ENCODE results near the gene AMER3.
"Not testable (repeated sequence)": the region's sequence is repeated elsewhere in the genome, so short reads cannot be mapped to it uniquely, and the experiment has no call there.

The AMER3 gene, protein sequence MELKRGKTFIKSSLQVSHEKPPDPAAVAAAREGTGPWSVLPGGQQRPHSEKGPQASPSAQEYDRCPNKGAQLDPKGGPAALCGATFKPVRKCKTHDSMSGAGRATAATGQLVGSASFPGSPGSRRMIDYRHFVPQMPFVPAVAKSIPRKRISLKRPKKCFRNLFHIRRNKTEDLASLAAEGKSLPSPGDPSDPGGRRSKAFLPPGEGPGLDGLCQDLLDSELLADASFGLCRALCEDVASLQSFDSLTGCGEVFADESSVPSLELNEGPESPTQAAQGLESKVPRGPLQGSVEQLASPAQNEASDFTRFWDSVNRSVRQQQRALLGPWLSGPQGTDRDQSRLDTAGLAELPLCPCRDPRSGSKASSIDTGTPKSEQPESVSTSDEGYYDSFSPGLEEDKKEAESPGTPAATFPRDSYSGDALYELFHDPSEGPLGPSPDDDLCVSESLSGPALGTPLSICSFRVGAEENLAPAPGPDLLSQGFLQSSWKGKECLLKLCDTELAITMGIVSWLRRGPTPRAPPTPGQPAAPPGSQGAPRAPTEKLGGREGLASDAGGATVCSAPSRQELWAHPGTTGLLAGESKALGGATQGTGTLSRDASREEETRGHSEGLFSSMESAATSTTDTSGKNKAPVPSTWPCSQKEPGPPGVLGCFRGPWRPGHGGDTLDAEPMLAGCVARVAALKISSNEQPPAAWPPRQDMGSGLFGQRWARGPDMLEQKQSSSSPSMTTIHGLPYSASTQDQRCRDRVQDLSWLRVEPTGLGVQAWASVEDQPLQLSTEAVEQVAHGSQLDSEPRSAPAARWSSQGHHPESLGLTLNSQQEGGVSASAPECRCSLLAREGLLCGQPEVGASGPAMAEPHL

DNA sequence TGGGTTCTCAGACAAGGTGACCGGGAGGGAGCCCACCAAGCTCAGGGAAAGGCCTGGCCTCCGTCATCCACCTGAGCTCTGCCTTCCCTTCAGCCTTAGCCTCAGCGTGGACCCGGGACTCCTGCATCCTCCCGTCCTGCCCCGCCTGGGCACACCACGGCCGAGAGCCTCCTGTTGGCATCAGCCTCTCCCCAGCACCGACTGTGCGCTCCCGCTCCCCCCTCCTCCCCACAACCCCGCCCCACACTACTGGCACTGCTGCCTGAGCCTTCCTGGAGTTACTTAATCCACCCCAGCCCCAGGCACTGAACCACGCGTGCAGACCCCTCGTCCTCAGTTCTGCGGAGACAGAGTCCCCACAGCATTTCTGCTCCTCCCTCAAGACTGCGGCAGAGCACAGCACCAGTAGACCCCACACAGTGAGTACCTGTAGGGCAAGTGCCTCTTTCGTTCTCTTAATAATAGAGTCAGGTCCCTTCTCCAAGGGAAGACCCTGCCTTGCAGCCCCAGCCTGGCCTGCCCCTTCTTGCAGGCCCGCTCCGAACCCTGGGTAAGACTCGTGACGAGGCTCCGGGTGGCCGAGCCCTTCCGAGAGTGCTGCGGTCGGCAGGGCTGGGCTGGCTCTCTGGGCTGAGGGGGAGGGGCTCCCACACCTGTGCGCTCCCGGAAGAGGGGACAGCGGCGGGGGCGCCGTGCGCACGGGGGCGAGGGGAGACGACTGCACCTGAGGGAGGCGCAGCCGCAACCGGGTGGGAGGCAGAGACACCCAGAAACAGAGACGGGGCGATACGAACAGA lies at the start of gene AMER3:
TSS of gene AMER3 (plus strand) at position 285 of the 797 bp plus-strand sequence. CDS start 6,533 bp downstream, outside the sequence.
- no peak for DNase-seq

DNA sequence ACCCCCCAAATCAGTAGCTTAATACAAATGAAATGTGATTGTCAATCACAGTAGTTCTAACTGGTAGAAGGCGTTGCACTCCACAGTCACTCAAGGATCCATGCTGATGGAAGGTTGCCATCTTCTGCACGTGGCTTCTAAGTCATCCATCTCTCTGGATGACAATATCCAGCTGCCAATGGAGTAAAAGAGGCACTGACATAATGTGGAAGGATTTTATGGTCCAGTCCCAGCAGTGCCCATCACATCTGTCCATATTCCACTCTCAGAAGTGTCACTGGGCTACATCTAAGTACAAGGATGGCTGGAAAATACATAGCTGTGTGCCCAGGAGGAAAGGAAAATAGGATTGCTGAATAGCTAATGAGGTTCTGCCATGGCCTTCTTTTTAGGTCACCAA lies 40.5 kb upstream of the AMER3 start:
- not testable (repeated sequence) for DNase-seq

DNA sequence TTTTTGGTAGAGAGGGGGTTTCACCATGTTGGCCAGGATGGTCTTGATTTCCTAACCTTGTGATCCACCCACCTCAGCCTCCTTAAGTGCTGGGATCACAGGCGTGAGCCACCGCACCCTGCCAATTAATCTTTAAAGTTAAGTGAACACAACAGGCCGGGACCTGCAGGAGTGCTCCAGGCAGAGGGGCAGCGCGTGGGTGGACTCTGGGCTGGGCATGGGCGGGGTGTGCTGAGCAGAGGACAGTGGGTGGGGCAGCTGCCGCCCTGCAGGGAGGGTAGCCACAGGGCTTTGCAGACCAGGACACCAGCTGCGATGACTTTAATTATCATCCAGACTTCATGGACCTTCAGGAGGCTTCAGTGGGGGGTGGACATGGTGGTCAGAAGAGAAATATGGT lies 35.3 kb upstream of the AMER3 start:
- DNase-seq: no peak

DNA sequence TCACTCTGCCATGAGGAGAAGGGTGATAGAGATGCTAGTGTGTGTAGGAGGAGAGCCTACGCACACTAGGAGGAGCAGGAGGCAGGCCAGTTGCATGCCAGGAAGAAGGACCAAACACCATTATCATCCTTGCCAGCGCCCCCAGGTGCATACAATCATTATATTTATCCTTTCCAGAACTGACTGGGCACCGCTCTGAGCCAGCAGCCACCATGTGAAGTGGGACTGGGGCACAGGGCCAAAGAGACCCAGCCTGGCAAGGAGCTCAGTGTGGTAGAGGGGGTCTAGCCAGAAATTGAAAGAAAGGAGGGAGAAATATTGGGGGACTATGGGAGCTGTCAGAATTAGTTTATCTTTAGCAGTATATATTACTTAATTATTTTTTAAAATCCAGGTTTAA lies 34.8 kb upstream of the AMER3 start:
- DNase-seq: no peak

DNA sequence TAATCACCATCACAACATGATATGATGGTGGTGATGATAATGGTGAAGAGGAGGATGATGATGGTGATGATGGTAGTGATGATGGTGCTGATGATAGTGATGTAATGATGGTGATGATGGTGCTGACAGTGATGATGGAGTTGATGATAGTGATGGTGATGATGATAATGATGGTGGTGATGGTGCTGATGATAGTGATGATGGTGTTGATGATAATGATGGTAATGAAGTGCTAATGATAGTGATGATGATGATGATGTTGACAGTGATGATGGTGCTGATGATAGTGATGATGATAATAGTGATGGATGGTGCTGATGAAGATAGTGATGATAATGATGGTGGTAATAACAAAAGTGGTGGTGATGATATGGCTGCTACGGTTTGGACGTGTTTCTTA lies 30.9 kb upstream of the AMER3 start:
- no peak for DNase-seq

DNA sequence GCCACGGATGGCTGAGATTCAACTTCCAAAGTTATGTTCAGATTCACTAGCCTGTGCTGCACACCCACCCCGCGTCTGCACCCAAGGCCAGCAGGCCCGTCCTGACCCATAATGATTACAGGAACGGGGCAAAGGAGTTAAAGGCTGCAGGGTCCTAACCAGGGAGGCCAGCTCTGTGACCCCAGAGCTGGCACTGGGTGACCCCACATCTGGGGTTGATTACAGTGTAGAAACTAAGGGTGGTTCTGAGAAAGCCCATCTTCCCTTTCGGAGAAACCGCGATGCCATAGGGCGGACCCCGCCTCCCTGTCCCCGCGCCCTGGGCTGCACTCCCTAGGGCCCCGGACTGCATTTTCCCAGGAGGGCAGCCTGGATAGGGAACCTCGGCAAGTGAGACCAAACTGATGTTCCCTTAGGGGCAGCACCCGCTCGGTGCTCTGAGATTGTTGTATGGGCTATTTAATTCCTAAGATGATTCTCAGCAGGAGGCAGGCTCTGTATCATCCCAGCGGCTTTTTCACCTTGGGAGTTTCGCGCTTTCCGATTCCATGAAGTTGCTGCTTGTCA lies 28.6 kb upstream of the AMER3 start:
- no peak for DNase-seq

DNA sequence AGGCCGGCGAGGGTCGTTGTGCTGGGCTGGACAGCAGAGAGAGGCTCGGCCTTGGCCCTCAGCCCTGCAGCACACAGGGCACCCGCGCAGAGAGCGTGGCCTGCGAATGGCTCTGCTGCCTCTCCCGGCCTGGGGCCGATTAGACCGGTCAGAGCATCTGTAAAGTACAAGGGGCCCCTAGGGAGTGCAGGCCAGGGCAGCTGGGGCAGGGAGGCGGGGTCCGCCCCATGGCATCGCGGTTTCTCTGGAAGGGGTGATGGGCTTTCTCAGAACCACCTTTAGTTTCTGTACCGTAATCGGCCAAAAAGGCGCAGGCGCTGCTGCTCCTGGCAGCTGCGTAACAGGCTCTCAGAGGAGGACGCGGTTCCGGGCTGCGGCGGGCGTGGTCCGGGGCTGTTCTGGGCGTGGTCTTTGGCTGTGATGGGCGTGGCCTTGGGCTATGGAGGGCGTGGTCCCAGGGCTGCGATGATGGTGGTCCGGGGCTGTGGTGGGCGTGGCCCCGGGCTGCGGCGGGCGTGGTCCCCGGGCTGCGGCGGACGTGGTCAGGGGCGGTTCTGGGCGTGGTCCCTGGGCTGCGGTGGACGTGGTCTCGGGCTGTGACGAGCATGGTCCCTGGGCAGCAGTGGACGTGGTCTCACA lies 27.9 kb upstream of the AMER3 start:
- peak; percentile 81 for DNase-seq

DNA sequence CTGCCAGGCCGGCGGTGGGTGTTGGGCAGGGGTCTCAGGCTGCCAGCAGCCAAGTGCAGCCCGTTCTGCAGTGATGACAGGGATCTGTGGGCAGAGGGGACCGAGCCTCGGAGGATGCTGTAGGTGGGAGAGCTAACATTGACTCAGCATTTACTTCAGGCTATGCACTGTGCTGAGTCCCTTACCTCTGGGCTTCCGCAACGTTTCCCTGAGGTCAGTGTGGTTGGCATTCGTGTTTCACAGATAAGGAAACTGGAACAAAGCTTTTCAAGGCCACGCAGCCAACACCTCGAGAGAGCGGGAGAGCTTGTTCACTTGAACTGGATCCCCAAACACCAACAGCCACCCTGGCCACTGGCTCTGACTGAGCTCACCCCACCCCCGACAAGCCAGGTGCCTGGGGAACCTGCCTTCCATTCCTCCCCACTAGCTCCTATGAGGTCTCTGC lies 27.3 kb upstream of the AMER3 start:
- DNase-seq: peak; percentile 30

DNA sequence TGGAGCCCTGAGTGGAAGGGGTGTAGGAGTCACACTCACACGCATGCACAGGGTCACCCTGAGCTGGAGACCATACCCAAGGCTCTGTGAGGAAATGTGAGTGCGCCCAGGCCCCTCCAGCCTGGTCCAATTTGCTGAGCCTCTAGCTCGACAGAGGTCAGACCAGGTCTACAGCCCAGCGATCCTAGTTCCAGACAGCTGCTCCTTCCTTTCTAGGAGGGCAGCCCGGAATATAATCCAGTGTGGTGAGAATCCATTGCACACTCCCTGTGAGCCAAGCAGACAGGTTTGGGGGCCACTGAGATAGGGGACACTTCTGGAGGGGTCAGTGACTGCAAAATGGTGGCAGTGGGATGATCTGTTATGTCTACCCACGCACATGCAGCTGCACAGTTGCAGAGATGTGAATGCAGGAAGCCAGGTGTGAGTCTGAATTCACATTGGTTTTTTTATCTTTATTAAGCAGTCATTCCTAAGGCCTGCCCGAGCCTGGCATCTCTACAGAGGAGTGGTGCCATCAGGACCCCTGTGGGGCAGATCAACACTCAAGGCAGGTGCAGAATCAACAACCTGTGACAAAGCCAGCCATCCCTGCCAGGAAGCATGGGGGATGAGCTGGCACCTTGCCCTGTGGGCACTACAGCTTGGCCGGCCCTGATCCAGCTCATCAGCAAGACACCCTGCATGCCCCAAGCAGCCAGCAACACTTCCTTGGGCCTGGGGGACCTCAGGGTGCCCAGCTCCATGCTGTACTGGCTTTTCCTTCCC lies 26.6 kb upstream of the AMER3 start, which contains the start of gene GPR148:
TSS of gene GPR148 (plus strand) at position 522 of the 768 bp plus-strand sequence. CDS start at position 604, 82 bp downstream.
- DNase-seq: no peak

DNA sequence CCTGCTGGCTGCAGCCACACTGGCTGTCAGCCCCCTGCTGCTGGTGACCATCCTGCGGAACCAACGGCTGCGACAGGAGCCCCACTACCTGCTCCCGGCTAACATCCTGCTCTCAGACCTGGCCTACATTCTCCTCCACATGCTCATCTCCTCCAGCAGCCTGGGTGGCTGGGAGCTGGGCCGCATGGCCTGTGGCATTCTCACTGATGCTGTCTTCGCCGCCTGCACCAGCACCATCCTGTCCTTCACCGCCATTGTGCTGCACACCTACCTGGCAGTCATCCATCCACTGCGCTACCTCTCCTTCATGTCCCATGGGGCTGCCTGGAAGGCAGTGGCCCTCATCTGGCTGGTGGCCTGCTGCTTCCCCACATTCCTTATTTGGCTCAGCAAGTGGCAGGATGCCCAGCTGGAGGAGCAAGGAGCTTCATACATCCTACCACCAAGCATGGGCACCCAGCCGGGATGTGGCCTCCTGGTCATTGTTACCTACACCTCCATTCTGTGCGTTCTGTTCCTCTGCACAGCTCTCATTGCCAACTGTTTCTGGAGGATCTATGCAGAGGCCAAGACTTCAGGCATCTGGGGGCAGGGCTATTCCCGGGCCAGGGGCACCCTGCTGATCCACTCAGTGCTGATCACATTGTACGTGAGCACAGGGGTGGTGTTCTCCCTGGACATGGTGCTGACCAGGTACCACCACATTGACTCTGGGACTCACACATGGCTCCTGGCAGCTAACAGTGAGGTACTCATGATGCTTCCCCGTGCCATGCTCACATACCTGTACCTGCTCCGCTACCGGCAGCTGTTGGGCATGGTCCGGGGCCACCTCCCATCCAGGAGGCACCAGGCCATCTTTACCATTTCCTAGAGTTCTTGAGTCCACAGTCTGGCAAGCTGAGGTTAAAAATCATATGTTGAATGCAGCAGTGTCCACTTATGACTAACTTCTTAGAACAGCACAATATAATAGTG lies 25.7 kb upstream of the AMER3 start:
- no peak for DNase-seq

DNA sequence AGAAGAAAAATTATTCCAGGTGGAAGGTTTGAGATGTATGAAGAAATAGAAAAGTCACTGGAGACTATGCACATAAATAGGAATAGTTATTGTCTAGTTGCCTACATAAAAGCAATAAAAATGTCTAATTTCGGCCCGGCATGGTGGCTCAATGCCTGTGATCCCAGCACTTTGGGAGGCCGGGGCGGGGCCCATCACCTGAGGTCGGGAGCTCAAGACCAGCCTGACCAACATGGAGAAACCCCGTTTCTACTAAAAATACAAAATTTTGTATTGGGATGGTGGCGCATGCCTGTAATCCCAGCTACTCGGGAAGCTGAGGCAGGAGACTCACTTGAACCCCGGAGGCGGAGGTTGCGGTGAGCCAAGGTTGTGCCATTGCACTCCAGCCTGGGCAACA lies 23.1 kb upstream of the AMER3 start:
- not testable (repeated sequence) for DNase-seq

DNA sequence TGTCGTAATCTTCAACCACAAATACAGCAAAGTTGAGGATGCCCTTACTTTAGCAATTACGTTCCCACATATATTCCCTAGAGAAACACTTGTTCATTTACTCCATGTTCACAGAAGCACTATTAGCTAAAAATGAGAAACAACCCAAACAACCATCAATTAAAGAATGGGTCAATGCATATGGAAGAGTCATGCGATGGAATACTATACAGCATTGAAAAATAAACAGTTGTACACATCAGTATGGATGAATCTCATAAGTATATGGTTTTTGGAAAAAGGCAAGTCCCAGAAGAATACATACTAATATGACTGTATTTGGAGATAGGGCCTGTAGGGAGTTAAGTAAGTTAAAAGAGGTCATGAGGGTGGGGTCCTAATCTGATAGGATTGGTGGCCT lies 20.1 kb upstream of the AMER3 start:
- DNase-seq: no peak

DNA sequence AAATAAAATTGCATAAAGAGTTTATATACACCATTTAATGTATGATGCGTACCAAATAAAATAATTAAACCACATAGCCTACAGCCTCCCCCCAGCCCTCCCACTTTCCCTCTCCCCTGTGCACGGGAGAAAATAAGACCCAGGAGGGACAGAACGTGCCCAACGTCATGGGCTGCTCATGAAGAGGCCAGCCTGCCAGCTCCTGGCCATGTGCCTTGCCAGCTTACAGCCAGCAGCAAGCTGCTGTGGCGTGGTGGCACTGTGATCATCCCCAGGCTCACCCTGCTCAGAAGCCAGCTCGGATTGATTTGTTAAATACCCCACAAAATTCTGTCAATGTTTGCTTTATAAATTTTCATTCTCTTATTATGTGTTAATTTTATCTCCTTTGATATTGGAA lies 18.9 kb upstream of the AMER3 start:
- no peak for DNase-seq

DNA sequence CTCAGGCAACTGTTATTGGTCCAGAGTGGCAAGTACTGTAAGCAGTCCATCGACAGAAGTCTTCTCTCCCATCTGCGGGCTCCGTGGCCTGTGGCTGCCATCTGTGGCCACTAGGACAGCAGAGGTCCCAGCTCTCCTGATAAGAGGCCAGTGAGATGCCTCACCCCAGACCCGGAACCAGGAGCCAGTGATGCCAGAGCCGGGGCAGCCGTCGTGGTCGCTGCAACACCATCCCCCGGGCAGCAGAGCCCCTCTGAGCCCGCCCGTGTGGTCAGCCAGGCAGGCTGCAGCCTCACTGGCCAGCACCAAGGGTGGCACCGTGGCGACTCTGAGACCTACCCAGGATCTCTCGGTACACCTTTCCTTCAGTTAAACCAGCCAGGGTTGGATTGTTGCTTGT lies 17.7 kb upstream of the AMER3 start:
- DNase-seq: no peak

DNA sequence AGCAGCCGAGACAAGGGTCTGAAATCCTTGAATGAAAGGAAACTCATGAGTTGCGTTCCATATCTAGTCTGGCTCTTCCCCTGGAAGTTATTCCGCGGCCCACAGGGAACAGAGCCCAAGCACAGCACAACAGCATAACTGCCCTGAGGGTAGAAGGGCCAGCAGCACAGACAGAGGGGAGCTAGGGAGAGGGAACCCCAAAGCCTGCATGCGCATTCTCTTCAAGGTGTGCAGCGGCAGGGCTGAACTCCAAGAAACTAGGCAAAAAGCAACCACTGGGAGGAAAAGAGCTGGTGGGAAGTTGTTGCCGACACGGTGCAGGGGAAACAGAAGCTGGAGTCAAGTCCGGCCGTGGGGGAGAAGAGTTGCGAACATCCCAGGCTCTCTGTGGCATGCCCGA lies 14.7 kb upstream of the AMER3 start:
- DNase-seq: no peak

DNA sequence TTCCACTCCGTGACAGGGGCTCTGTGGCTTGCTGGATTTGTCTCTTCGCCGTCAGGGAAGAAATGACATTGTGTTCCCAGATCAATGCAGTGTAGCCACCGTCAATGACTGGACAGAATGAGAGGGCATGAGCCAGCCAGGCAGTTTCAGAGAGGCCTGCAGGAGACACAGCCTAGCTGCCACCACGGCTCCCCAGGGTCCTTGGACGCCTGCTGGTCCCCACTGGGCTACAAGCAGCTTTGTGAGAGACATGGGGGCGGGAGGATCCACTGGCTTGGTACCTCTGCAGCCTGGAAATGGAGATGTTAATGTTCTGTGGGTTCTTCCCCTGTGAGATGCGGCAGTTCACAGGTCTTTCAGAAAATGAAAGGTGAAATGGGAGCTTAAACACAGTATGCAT lies 12.1 kb upstream of the AMER3 start:
- no peak for DNase-seq

DNA sequence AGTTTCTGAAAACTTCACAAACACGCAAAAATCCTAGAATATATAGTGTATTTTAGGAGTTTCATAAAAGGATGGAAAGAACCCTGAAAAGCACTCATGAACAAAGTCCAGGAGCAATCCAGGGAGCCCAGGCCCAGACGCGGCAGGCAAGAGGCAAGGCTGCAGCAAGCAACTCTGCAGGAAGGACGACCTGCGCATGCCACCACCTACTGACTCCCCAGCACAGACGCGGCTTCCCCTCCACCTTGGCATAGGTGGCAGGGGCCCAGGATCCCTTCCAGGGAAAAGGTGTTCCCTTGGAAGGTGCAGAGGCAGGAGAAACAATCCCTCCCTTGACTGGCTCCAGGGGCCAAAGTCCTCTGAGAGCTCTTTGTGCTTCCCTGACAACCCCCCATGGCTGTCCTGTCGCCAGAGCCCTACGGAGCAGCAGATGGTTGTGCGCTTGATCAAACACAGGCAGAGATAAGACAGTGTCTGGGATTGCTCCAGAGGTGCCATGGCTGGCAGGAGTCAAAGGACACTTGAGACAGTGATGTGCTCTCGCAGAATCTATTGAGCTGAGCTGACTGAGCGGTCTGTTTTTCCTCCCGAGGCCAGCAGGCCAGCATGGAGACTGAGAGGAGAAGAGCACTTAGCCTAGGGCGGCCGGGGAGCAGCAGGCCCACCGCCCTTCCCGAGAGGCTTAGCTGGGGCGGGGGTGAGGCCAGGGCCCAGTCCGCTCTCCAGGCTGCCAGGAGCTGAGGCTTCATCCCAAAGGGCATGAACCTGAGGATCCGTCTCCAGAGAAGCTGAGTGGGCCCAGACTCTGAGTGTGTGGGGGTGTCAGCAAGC lies 10.8 kb upstream of the AMER3 start:
- no peak for DNase-seq

DNA sequence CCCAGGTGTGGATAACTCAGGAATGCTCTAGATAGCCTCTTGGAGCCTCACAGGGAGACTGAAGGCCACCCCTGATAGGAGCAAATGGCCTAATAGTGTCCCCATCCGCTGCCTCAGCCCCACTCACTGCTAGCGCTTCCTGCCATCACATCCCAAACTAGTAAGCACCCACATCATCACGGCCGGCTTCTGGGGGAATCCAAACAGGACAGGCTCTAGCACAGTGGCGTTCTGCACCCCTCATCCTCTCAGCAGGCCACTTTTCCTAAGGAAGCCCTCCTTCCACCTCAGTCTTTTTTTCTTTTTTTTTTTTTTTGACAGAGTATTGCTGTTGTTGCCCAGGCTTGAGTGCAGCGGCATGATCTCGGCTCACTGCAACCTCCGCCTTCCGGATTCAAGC lies 6.3 kb upstream of the AMER3 start:
- no peak for DNase-seq

DNA sequence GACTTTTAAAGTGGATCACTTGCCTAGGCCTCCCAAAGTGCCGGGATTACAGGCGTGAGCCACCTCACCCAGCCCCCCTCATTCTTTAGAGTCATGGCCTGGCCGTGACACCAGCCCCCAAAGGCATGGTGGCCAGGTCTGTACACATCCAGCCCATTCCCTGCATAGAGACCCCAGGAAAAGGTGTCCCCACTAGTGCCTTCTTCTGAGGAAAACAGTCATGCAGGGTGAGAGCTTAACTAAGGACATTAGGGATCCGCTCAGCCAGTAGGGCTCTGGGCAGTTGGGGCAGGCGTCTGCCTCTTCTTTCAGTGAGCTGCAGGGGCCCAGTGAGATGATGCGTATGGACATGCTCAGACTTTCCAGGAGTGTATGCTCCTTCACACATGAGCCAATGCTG lies 5.7 kb upstream of the AMER3 start:
- DNase-seq: no peak

Measured in activated CD8-positive, alpha-beta memory T cell treated with anti-CD3 and anti-CD28 coated beads, Interleukin-2, amount 50 U/mL, for 4 hours (primary cell).